GM06990 (cell line): Measurements from ENCODE around the gene ZPR1.

ENCODE experiments used
- DNase-seq: peaks from one replicate; pipeline ENCODE4 v3.0.0-alpha.2; 2011; ENCODE audit not compliant: insufficient read length; ENCODE audit errors: extremely low read depth
- H3K27me3 ChIP-seq: replicated peaks from 2 replicates; pipeline ENCODE4 v1.6.0; 2011; ENCODE audit warnings: low read length; ENCODE audit not compliant: control insufficient read depth, insufficient read depth
- H3K36me3 ChIP-seq: 2 replicates; pipeline ENCODE4 v1.5.1; 2011; ENCODE audit warnings: low read length; ENCODE audit not compliant: control insufficient read depth, insufficient read depth
- H3K4me3 ChIP-seq: replicated peaks from 2 replicates; pipeline ENCODE4 v1.5.1; 2011; ENCODE audit warnings: low read depth, mild to moderate bottlenecking, control low read depth, low read length
- TF ChIP-seq, protein P1 (sequence below): IDR thresholded peaks from 2 replicates; pipeline ENCODE4 v1.5.1; 2011; ENCODE audit warnings: low read length, control low read depth, mild to moderate bottlenecking, inconsistent platforms; ENCODE audit not compliant: insufficient read depth, poor library complexity, severe bottlenecking

Gene ZPR1

DNA sequence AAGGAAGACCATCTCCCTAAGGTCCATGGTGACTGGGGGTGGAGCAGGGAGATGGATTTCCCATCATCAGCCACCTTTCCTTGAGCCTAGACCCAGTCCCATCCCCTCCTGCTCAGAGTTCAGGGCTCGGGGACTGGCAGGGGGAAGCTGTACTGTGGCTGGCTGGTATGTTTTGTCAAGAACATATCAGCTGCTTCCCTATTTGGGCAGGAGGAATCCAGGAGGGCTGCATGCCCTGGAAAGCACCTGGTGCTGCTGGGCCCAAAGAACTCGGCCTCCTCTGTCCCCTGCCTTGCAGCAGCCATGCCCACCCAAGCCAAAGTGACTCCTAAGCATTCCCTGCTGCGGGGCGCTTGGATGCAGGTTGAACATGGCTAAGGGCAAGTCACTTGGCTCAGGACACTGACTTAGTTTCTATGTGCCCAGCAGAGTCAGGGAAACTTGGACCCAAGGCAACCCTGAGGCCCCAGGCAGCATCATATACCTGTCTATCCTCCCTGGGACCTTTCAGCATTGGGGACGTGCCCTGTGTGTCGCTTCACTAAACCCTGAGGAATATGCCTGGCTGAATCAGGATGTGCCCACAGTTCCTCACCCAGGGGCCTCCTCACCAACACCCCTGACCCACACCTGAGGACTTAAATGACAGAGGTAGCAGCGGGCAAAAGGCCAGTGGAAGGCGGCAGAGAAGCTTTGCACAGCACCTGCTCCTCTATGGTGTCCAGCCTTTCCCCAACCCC is 58.2 kb downstream of the ZPR1 start:
- H3K27me3 ChIP-seq: no peaks in the 10 kb centered on the region; the same call in 1 of the 2 replicates
- TF ChIP-seq, protein P1, sequence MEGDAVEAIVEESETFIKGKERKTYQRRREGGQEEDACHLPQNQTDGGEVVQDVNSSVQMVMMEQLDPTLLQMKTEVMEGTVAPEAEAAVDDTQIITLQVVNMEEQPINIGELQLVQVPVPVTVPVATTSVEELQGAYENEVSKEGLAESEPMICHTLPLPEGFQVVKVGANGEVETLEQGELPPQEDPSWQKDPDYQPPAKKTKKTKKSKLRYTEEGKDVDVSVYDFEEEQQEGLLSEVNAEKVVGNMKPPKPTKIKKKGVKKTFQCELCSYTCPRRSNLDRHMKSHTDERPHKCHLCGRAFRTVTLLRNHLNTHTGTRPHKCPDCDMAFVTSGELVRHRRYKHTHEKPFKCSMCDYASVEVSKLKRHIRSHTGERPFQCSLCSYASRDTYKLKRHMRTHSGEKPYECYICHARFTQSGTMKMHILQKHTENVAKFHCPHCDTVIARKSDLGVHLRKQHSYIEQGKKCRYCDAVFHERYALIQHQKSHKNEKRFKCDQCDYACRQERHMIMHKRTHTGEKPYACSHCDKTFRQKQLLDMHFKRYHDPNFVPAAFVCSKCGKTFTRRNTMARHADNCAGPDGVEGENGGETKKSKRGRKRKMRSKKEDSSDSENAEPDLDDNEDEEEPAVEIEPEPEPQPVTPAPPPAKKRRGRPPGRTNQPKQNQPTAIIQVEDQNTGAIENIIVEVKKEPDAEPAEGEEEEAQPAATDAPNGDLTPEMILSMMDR: no peak
- no peaks in the 10 kb centered on the region for H3K36me3 ChIP-seq
- DNase-seq: no peak
- H3K4me3 ChIP-seq: no peak overlapping the region

GRCh38 chr11:116727990-116728389 is 59.8 kb downstream of the ZPR1 start:
- Histone ChIP-seq H3K4me3 (no peak overlapping the region), H3K27me3 (no peaks in the 10 kb centered on the region; the same call in 1 of the 2 replicates), H3K36me3 (no peaks in the 10 kb centered on the region)
- TF ChIP-seq, protein P1: no peak
- DNase-seq: no peak

DNA sequence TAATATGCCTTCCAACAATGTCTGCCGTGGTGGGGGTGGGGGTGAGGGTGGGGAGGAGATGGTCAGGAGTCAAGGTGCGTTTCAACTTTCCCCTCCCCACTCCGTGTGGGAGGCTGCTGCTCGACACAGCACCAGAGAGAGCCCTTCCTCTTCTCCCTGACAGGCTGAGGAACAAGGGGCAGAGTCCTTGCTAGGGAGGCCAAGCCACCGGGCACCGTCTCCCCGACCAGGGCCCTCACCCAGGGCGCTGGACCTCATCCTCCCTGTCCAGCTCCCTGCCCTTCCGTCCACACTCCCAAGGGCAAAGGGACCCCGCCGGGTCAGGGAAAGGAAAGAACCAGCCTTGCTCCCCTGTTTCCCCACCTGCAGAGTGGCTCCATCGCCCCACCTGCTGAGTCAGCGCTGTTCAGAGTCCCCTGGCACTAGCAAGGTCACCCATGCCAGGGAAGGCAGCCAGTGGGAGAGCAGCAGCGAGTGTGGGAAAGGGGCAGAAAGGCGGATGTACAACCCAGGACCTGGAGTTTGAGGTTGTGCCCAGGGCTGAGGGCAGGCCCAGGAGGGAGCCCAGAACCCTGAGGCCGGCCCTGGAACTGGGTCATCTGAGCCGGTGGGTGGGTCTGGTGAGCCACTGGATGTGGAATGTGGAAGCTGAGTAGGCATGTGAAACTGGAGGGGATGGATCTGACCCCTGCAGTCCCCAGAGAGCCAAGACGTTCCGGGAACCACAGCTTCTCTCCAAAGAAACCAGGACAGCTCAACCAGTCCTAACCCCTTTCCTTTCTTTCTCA is 62.2 kb downstream of the ZPR1 start:
- H3K27me3 ChIP-seq: no peaks in the 10 kb centered on the region; the same call in 1 of the 2 replicates
- TF ChIP-seq, protein P1: no peak
- DNase-seq: no peak
- no peak overlapping the region for H3K4me3 ChIP-seq
- H3K36me3 ChIP-seq: no peaks in the 10 kb centered on the region

DNA sequence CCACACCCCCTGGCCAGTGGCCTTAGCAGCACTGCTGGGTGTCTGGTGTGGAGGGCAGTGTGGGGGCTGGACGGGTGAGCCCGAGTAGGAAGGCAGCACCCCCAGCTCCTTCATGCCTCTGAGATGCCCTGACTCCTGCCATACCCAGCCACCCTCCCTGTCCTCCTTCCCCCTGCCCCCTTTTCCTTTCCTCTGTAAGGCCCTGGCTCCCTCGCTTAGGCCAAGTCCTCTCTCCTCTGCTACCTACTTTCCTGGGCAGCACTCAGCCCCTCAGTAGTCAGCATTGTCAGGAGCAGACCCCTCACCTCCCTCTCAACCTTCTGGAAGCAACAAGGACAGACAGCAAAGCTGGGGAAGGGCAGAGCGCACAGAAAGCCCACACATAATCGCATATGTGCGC is 63.0 kb downstream of the ZPR1 start:
- no peaks in the 10 kb centered on the region; the same call in 1 of the 2 replicates for H3K27me3 ChIP-seq
- TF ChIP-seq, protein P1: no peak
- DNase-seq: no peak
- no peak overlapping the region for H3K4me3 ChIP-seq
- no peaks in the 10 kb centered on the region for H3K36me3 ChIP-seq
